D341Med (cell line): ENCODE results near the gene DPPA5.
"Not testable (repeated sequence)": the region's sequence is repeated elsewhere in the genome, so short reads cannot be mapped to it uniquely, and the experiment has no call there.

Source experiments
- DNase-seq: peaks from one replicate; pipeline ENCODE4 v3.0.0; 2012; ENCODE audit warnings: low spot score

The DPPA5 gene

GRCh38 chr6:73364121-73364520 is 10.0 kb upstream of the DPPA5 start:
- no peak for DNase-seq

GRCh38 chr6:73363537-73363875 is 9.4 kb upstream of the DPPA5 start:
- no peak for DNase-seq

GRCh38 chr6:73362869-73363536 is 8.9 kb upstream of the DPPA5 start:
- DNase-seq = no peak

GRCh38 chr6:73362358-73362757 is 8.3 kb upstream of the DPPA5 start, which contains the start of gene KHDC3L:
Gene KHDC3L (plus strand): TSS chr6:73362658. CDS start chr6:73362730, 72 bp downstream.
- DNase-seq = no peak

GRCh38 chr6:73349311-73349710 is 4.8 kb downstream of the DPPA5 start:
- DNase-seq = no peak

- no peak for DNase-seq
Observed at GRCh38 chr6:73348550-73349204, 5.4 kb downstream of the DPPA5 start.

- DNase-seq = no peak
Observed at GRCh38 chr6:73343164-73343563, 10.9 kb downstream of the DPPA5 start.

GRCh38 chr6:73342174-73342573 is 11.9 kb downstream of the DPPA5 start:
- no peak for DNase-seq

- no peak for DNase-seq
Observed at GRCh38 chr6:73341335-73341734, 12.7 kb downstream of the DPPA5 start.

GRCh38 chr6:73340048-73340447 is 14.0 kb downstream of the DPPA5 start:
- no peak for DNase-seq

- DNase-seq = no peak
Observed at GRCh38 chr6:73339340-73339739, 14.7 kb downstream of the DPPA5 start.

GRCh38 chr6:73329201-73329600 is 24.9 kb downstream of the DPPA5 start:
- DNase-seq = no peak

GRCh38 chr6:73328790-73329189 is 25.3 kb downstream of the DPPA5 start:
- DNase-seq = no peak

GRCh38 chr6:73325656-73326055 is 28.4 kb downstream of the DPPA5 start:
- no peak for DNase-seq

- no peak for DNase-seq
Observed at GRCh38 chr6:73323323-73323722, 30.8 kb downstream of the DPPA5 start.

GRCh38 chr6:73314577-73315492 is 39.2 kb downstream of the DPPA5 start:
- DNase-seq = no peak

- DNase-seq = not testable (repeated sequence)
Observed at GRCh38 chr6:73310503-73310845, 43.6 kb downstream of the DPPA5 start.

- peak; percentile 89 for DNase-seq
Observed at GRCh38 chr6:73309785-73310502, 44.1 kb downstream of the DPPA5 start.

- no peak for DNase-seq
Observed at GRCh38 chr6:73309535-73309784, 44.6 kb downstream of the DPPA5 start.

- peak; percentile 66 for DNase-seq
Observed at GRCh38 chr6:73308712-73309534, 45.2 kb downstream of the DPPA5 start.

GRCh38 chr6:73303773-73304172 is 50.3 kb downstream of the DPPA5 start:
- DNase-seq = not testable (repeated sequence)
